Fibroblast of skin of abdomen (primary cell): ENCODE data around the gene ETS2.

ENCODE experiments used
- DNase-seq: peaks from one replicate; pipeline ENCODE4 v3.0.0-alpha.2; 2013

ETS2 gene

GRCh38 chr21:38780879-38781278 lies 24.9 kb upstream of the ETS2 start:
- DNase-seq = no peak

GRCh38 chr21:38784458-38785266 lies 21.1 kb upstream of the ETS2 start:
- DNase-seq = no peak

GRCh38 chr21:38785483-38785882 lies 20.2 kb upstream of the ETS2 start:
- no peak for DNase-seq

GRCh38 chr21:38787016-38787415 lies 18.7 kb upstream of the ETS2 start:
- DNase-seq = no peak

- DNase-seq = peak; percentile 51
These were observed 18.1 kb upstream of the ETS2 start for GRCh38 chr21:38787461-38788274.

GRCh38 chr21:38788275-38788905 lies 17.3 kb upstream of the ETS2 start:
- DNase-seq = no peak

- no peak for DNase-seq
These were observed 16.5 kb upstream of the ETS2 start for GRCh38 chr21:38789275-38789674.

GRCh38 chr21:38790059-38790458 lies 15.7 kb upstream of the ETS2 start:
- DNase-seq = no peak

- no peak for DNase-seq
These were observed 14.8 kb upstream of the ETS2 start for GRCh38 chr21:38790961-38791360.

- no peak for DNase-seq
These were observed 12.9 kb upstream of the ETS2 start for GRCh38 chr21:38792676-38793459.

- DNase-seq = no peak
These were observed 11.6 kb upstream of the ETS2 start for GRCh38 chr21:38793926-38794713.

GRCh38 chr21:38794978-38795377 lies 10.8 kb upstream of the ETS2 start:
- no peak for DNase-seq

- DNase-seq = no peak
These were observed 10.3 kb upstream of the ETS2 start for GRCh38 chr21:38795475-38795874.

GRCh38 chr21:38796424-38796823 lies 9.3 kb upstream of the ETS2 start:
- DNase-seq = peak; percentile 51

GRCh38 chr21:38797470-38797869 lies 8.3 kb upstream of the ETS2 start:
- no peak for DNase-seq

- DNase-seq = no peak
These were observed 7.6 kb upstream of the ETS2 start for GRCh38 chr21:38798081-38798480.

GRCh38 chr21:38798481-38798882 lies 7.2 kb upstream of the ETS2 start:
- DNase-seq = no peak

GRCh38 chr21:38800046-38800758 lies 5.5 kb upstream of the ETS2 start:
- DNase-seq = no peak

GRCh38 chr21:38800924-38801744 lies 4.6 kb upstream of the ETS2 start:
- DNase-seq = no peak
